Tibial artery (tissue), 4 donors: ENCODE results near the gene SPOCD1.

Source experiments
- DNase-seq, 2 donors: peaks; one replicate each; pipeline ENCODE4 v3.0.0-alpha.2; 2019
- H3K27ac ChIP-seq, 2 donors: fragments of 200-600 bp; sonication (generic) in 1 of 2; 1 replicate in 1 of 2; 2 replicates in 1 of 2; pipeline ENCODE4 v1.5.1; 2018 to 2019; ENCODE audit warnings: mild to moderate bottlenecking in 1 of 2
- H3K27me3 ChIP-seq, 2 donors: fragments of 200-600 bp; sonication (generic) in 1 of 2; one replicate each; pipeline versions ENCODE4 v1.5.1 to v1.6.0; 2016 to 2019
- H3K36me3 ChIP-seq, 3 donors: fragments of 200-600 bp; sonication (generic) in 2 of 3; one replicate each; pipeline ENCODE4 v1.5.1; 2016 to 2019; ENCODE audit warnings: mild to moderate bottlenecking in 2 of 3
- H3K4me1 ChIP-seq, 4 donors: fragments of 200-600 bp; sonication (generic) in 2 of 4; 1 replicate in 3 of 4; 2 replicates in 1 of 4; pipeline ENCODE4 v1.5.1; 2016 to 2019
- H3K4me3 ChIP-seq, 2 donors: fragments of 200-600 bp; sonication (generic) in 1 of 2; 1 replicate in 1 of 2; 2 replicates in 1 of 2; pipeline ENCODE4 v1.5.1; 2018 to 2019; ENCODE audit warnings: mild to moderate bottlenecking in 2 of 2
- H3K9me3 ChIP-seq, 3 donors: fragments of 200-600 bp; sonication (generic) in 1 of 3; one replicate each; pipeline ENCODE4 v1.5.1; 2016 to 2019
- CTCF ChIP-seq, 2 experiments: fragments of 200-600 bp in 1 of 2; fragments of 450-650 bp in 1 of 2; IDR thresholded peaks; one replicate each; pipeline ENCODE4 v1.5.1; 2017 to 2019; ENCODE audit warnings: antibody characterized with exemption in 2 of 2, mild to moderate bottlenecking in 1 of 2, moderate library complexity in 1 of 2
- intact Hi-C: fragments of 100-400 bp; cut with DNase I; formaldehyde crosslinking; loops from one replicate; pipeline ENCODE4 v1.15.0; 2023; ENCODE audit warnings: low total_unique reads

The SPOCD1 gene

DNA sequence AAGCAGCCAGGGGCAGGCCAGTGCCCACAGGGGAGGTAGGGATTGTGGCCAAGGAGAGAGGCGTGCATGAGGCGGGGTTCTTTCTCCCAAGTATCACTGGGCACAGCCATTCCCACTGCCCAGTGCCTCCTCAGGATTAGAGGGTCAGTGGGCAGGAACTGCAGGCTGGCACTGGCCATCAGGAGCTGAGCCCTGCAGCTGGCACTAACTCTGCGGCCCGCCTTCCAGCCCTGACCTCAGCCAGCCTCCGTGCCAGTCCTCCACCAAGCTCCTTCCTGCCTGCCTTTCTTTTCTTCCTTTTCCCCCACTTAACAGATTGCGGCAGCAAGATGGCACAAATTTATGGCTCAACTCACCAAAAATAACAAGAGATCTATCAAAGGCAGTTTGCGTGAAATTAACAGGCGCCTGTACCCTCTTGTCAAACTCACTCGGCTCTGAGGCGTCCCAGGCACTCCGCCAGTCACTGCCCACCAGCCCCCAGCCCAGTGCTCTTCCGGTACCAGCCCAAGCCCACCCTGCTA lies 62.8 kb downstream of the SPOCD1 start:
- Histone ChIP-seq H3K27me3 (no peaks in the 10 kb centered on the region), H3K36me3 (no peaks in the 10 kb centered on the region), H3K4me1 (peaks cover 0 to 34% (median 24%) of the 10 kb centered on the region in 4 donors), H3K27ac (peak overlapping the region; percentile 38 to 42), H3K9me3 (no peaks in the 10 kb centered on the region), H3K4me3 (no peak overlapping the region)
- intact Hi-C loops = no loop called here
- no peak for TF ChIP-seq CTCF (IDR thresholded peaks at IDR 0.05)
- peak in 1 of 2 donors; percentile 73 for DNase-seq

GRCh38 chr1:31752258-31752657 lies 63.6 kb downstream of the SPOCD1 start:
- Histone ChIP-seq H3K27ac (no peak overlapping the region), H3K4me1 (peaks cover 0 to 34% (median 24%) of the 10 kb centered on the region in 4 donors)
- intact Hi-C loops = no loop called here

DNA sequence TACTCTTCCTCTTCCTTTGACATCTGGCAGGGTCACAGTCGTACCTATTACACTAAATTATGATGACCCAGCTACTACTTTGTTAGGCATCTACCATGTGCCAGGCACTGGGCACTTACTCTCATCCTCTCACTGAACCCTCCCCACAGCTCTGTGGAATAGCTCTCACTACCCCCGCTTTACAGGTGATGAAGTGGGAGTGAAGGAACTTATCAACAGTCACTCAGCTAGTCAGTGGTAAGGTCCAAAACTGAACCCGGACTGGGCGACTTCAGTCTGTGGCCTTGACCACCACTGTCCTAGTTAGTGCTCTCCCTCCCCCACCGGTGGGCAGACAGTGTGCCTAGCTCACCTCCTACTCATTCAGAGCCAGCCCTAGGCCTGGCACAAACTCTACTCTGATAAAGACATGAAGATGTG lies 64.0 kb downstream of the SPOCD1 start:
- no peak overlapping the region for H3K4me3 ChIP-seq
- no peak overlapping the region for H3K27ac ChIP-seq
- intact Hi-C loops = no loop called here
- TF ChIP-seq CTCF (IDR thresholded peaks at IDR 0.05) = no peak
- no peak for DNase-seq
- H3K4me1 ChIP-seq = peaks cover 0 to 34% (median 24%) of the 10 kb centered on the region in 4 donors
- no peaks in the 10 kb centered on the region for H3K27me3 ChIP-seq
- H3K9me3 ChIP-seq = no peaks in the 10 kb centered on the region
- H3K36me3 ChIP-seq = no peaks in the 10 kb centered on the region

More at GRCh38 chr1:31752258-31752657, 63.6 kb downstream of the SPOCD1 start:
- Histone ChIP-seq H3K4me3 (no peak overlapping the region), H3K27me3 (no peaks in the 10 kb centered on the region), H3K36me3 (no peaks in the 10 kb centered on the region), H3K9me3 (no peaks in the 10 kb centered on the region)
- no peak for DNase-seq
- TF ChIP-seq CTCF (IDR thresholded peaks at IDR 0.05) = no peak

DNA sequence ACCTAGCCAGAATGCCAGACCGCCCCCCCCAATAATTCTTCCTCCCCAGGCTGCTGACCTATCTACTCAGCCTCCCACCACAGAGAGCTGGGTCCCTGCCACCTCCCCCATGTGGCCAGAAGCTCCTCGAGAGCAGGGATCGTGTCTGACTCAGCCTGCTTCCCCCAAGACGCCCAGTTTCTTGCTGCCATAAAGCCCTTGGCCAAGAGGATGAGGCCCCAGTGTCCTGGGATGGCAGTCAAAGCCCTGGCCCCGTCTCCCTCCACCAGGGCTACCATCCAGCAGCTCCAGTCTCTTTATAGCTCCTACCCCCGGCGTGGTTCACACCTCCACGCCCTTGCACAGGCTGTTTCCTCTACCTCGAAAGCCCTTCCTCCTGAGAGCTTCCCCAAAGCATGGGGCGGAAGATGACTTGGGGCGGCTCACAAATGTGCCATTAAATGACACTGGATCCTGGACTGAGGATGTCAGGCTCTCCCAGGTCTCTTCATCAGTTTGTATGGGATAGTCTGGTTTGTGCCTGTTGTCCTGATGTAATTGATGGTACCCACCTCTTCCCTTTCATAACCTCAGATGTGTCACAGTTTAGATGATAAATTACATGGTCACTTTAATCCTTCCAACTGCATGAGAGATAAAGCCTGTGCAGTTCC lies 64.8 kb downstream of the SPOCD1 start:
- no peak overlapping the region for H3K27ac ChIP-seq

More for the DNA sequence above, 64.8 kb downstream of the SPOCD1 start:
- Histone ChIP-seq H3K4me1 (peaks cover 0 to 40% (median 28%) of the 10 kb centered on the region in 4 donors), H3K27me3 (no peaks in the 10 kb centered on the region), H3K4me3 (no peak overlapping the region), H3K9me3 (no peaks in the 10 kb centered on the region), H3K36me3 (no peaks in the 10 kb centered on the region)
- intact Hi-C loops = no loop called here
- TF ChIP-seq CTCF (IDR thresholded peaks at IDR 0.05) = no peak
- no peak for DNase-seq
